ENCODE measurements around the gene VPS52.

The VPS52 gene

GRCh38 chr6:33320315-33321181 lies 48.9 kb upstream of the VPS52 start:
- ChIA-PET CTCF (interaction anchor here (0.6 to 2.9 kb wide), 5 partner anchors 17 to 198 kb away, joined by 3 to 21 read pairs (median 4); partner anchors contain the start of gene RGL2), POLR2A (interaction anchor here (1.0 to 1.9 kb wide), 7 partner anchors 21 to 349 kb away, joined by 3 to 13 read pairs (median 4); partner anchors contain the start of genes B3GALT4, PFDN6, PHF1 and RGL2)
- no peak overlapping the region; the same call in 1 of the 2 replicates for H3K4me3 ChIP-seq (ENCODE audit: low read depth, low read length)
- TF ChIP-seq ZNF148 (tag by site-specific recombination; IDR thresholded peaks at IDR 0.05; ENCODE audit: borderline replicate concordance), result no peak
- TF ChIP-seq ZBTB6 (tag by site-specific recombination; IDR thresholded peaks at IDR 0.05), result peak; percentile 71; the same call in 1 of the 2 replicates
- 0 out of 2 replicates have a peak, but pooled peaks have one; percentile 15 for TF ChIP-seq KLF9 (tag by site-specific recombination; IDR thresholded peaks at IDR 0.05; ENCODE audit: low read depth)
- TF ChIP-seq ZNF335 (tag by site-specific recombination; conservative IDR thresholded peaks at IDR 0.05), result peak; percentile 58
- peak; percentile 72 for TF ChIP-seq ZNF366 (tag by site-specific recombination; conservative IDR thresholded peaks at IDR 0.05)
- no peak for TF ChIP-seq ZNF704 (tag by site-specific recombination; IDR thresholded peaks at IDR 0.05)
- peak; percentile 68 for TF ChIP-seq ZFHX2 (tag by site-specific recombination; conservative IDR thresholded peaks at IDR 0.05)
- TF ChIP-seq ZEB2 (tag by site-specific recombination; IDR thresholded peaks at IDR 0.05), result peak; percentile 97
- TF ChIP-seq GLIS2 (tag by site-specific recombination; IDR thresholded peaks at IDR 0.05), result peak; percentile 66; the same call in 1 of the 2 replicates
- TF ChIP-seq PRDM10 (tag by site-specific recombination; IDR thresholded peaks at IDR 0.05), result peak; percentile 56
- TF ChIP-seq ZNF398 (tag by site-specific recombination; IDR thresholded peaks at IDR 0.05), result 0 out of 2 replicates have a peak, but pooled peaks have one; percentile 9
- TF ChIP-seq ZNF362 (tag by site-specific recombination; IDR thresholded peaks at IDR 0.05), result 0 out of 2 replicates have a peak, but pooled peaks have one; percentile 29
- no peak for TF ChIP-seq ZNF274 (IDR thresholded peaks at IDR 0.05; ENCODE audit: low read length)
- TF ChIP-seq ZNF274 (tag by site-specific recombination; IDR thresholded peaks at IDR 0.05; ENCODE audit: borderline replicate concordance), result no peak
- peak; percentile 28; the same call in 1 of the 2 replicates for TF ChIP-seq OSR2 (tag by site-specific recombination; IDR thresholded peaks at IDR 0.05)
- TF ChIP-seq ZNF792 (tag by site-specific recombination; IDR thresholded peaks at IDR 0.05), result no peak
- peak; percentile 59; the same call in 1 of the 2 replicates for TF ChIP-seq ZNF341 (tag by site-specific recombination; IDR thresholded peaks at IDR 0.05; ENCODE audit: low read depth)
- no peak for TF ChIP-seq ZBTB1 (tag by site-specific recombination; IDR thresholded peaks at IDR 0.05)
- TF ChIP-seq ZXDB (tag by site-specific recombination; IDR thresholded peaks at IDR 0.05), result peak; percentile 65
- peak; percentile 59 for TF ChIP-seq ZNF660 (tag by site-specific recombination; IDR thresholded peaks at IDR 0.05)
- no peak for TF ChIP-seq ZSCAN4 (tag by site-specific recombination; IDR thresholded peaks at IDR 0.05)
- peak; percentile 20; the same call in 1 of the 2 replicates for TF ChIP-seq ZNF843 (tag by site-specific recombination; IDR thresholded peaks at IDR 0.05)

More at GRCh38 chr6:33320315-33321181, 48.9 kb upstream of the VPS52 start:
- Histone ChIP-seq H3K36me3 (ENCODE audit: control insufficient read depth in 2 of 2, insufficient read depth in 1 of 2, low read length in 2 of 2) (peaks cover 14 to 41% of the 10 kb centered on the region in 2 experiments), H3K27ac (ENCODE audit: extremely low read depth, low read depth, low read length) (0 out of 2 replicates have a peak overlapping the region, but pooled peaks have one; percentile 18), H3K9me3 (ENCODE audit: control insufficient read depth, insufficient read depth, low read depth, low read length) (no peaks in the 10 kb centered on the region), H3K4me1 (ENCODE audit: control insufficient read depth, insufficient read depth, low read length) (peaks cover 20% of the 10 kb centered on the region)
